Ovary (tissue), 3 donors: ENCODE measurements around the gene CLCN2.

Source experiments
- EP300 ChIP-seq: sonication (generic); formaldehyde crosslinking; IDR thresholded peaks from one replicate; pipeline ENCODE4 v1.6.1; 2017; ENCODE audit warnings: antibody characterized with exemption
- TF ChIP-seq, protein P1 (sequence below), 3 donors: fragments of 450-650 bp in 2 of 3; fragments of 200-600 bp in 1 of 3; IDR thresholded peaks; one replicate each; pipeline versions ENCODE4 v1.5.1 to v1.8.0; 2016 to 2022; ENCODE audit warnings: antibody characterized with exemption in 3 of 3, mild to moderate bottlenecking in 1 of 3
- donor health status: DM: no; HTN: no; CAD: no.

DNA sequence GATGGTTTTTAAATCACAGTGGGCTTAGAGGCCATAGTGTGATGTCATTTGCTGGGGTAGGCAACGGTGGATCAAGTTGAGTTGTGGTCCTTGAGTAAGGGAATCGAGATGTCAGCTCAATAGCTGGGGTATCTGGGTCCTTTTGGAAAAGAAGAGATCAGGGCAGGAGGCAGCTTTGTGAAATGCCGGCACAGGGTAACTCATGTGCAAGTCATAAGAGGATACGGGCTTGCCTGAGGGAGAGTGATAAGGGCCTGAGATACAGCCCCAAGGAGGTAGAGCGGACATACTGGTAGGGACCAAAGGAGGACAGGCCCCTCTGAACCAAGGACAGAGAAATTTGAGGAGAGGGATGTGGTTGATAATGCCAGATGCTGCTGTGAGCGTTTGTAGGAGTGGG is 28.2 kb downstream of the CLCN2 start:
- TF ChIP-seq, protein P1, sequence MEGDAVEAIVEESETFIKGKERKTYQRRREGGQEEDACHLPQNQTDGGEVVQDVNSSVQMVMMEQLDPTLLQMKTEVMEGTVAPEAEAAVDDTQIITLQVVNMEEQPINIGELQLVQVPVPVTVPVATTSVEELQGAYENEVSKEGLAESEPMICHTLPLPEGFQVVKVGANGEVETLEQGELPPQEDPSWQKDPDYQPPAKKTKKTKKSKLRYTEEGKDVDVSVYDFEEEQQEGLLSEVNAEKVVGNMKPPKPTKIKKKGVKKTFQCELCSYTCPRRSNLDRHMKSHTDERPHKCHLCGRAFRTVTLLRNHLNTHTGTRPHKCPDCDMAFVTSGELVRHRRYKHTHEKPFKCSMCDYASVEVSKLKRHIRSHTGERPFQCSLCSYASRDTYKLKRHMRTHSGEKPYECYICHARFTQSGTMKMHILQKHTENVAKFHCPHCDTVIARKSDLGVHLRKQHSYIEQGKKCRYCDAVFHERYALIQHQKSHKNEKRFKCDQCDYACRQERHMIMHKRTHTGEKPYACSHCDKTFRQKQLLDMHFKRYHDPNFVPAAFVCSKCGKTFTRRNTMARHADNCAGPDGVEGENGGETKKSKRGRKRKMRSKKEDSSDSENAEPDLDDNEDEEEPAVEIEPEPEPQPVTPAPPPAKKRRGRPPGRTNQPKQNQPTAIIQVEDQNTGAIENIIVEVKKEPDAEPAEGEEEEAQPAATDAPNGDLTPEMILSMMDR (IDR thresholded peaks at IDR 0.05), result no peak
- TF ChIP-seq EP300, result no peak
